Head of caudate nucleus (tissue), 42 donors: ENCODE measurements around the gene EPHB2.

Source experiments
- DNase-seq, 42 donors: peaks; one replicate each; pipeline versions ENCODE4 v3.0.0 to v3.0.0-alpha.2; 2020 to 2021; ENCODE audit warnings: mixed read lengths in 7 of 42
- intact Hi-C: fragments of 100-400 bp; cut with DNase I; formaldehyde crosslinking; loops from one replicate; pipeline ENCODE4 v1.15.0; 2022

The EPHB2 gene

GRCh38 chr1:22712502-22713271 lies 2.0 kb downstream of the EPHB2 start:
- intact Hi-C loops: no loop called here
- DNase-seq: peak in 1 of 42 donors; percentile 37

- intact Hi-C loops: no loop called here
- no peak for DNase-seq
Observed at GRCh38 chr1:22714455-22714854, 3.8 kb downstream of the EPHB2 start.

- intact Hi-C loops: no loop called here
- no peak for DNase-seq
Observed at GRCh38 chr1:22717037-22717760, 6.6 kb downstream of the EPHB2 start.

GRCh38 chr1:22721122-22721873 lies 10.7 kb downstream of the EPHB2 start:
- DNase-seq: no peak
- intact Hi-C loops: no loop called here

- intact Hi-C loops: no loop called here
- no peak for DNase-seq
Observed at GRCh38 chr1:22722901-22723550, 12.4 kb downstream of the EPHB2 start.

- DNase-seq: no peak
- intact Hi-C loops: no loop called here
Observed at GRCh38 chr1:22727873-22728272, 17.2 kb downstream of the EPHB2 start.

GRCh38 chr1:22728751-22729399 lies 18.2 kb downstream of the EPHB2 start:
- intact Hi-C loops: no loop called here
- no peak for DNase-seq

- intact Hi-C loops: no loop called here
- DNase-seq: no peak
Observed at GRCh38 chr1:22729400-22729773, 18.7 kb downstream of the EPHB2 start.

- intact Hi-C loops: no loop called here
- DNase-seq: no peak
Observed at GRCh38 chr1:22729912-22730311, 19.3 kb downstream of the EPHB2 start.

- no peak for DNase-seq
Observed at GRCh38 chr1:22731924-22732720, 21.5 kb downstream of the EPHB2 start.

GRCh38 chr1:22733643-22734042 lies 23.0 kb downstream of the EPHB2 start:
- intact Hi-C loops: no loop called here
- no peak for DNase-seq

More at GRCh38 chr1:22731924-22732720, 21.5 kb downstream of the EPHB2 start:
- intact Hi-C loops: no loop called here

- no peak for DNase-seq
- intact Hi-C loops: no loop called here
Observed at GRCh38 chr1:22736501-22737080, 26.0 kb downstream of the EPHB2 start.

GRCh38 chr1:22737374-22738068 lies 26.9 kb downstream of the EPHB2 start:
- DNase-seq: peak in 1 of 42 donors; percentile 12
- intact Hi-C loops: no loop called here

GRCh38 chr1:22738069-22738435 lies 27.4 kb downstream of the EPHB2 start:
- intact Hi-C loops: no loop called here
- DNase-seq: no peak

- DNase-seq: no peak
- intact Hi-C loops: no loop called here
Observed at GRCh38 chr1:22738522-22738921, 27.9 kb downstream of the EPHB2 start.

GRCh38 chr1:22739648-22740385 lies 29.2 kb downstream of the EPHB2 start:
- DNase-seq: no peak
- intact Hi-C loops: no loop called here

- intact Hi-C loops: no loop called here
- DNase-seq: no peak
Observed at GRCh38 chr1:22741118-22741517, 30.5 kb downstream of the EPHB2 start.
